Measurements from ENCODE around the gene TMEM233.
"Not testable (repeated sequence)": the region's sequence is repeated elsewhere in the genome, so short reads cannot be mapped to it uniquely, and the experiment has no call there.

TMEM233 gene

DNA sequence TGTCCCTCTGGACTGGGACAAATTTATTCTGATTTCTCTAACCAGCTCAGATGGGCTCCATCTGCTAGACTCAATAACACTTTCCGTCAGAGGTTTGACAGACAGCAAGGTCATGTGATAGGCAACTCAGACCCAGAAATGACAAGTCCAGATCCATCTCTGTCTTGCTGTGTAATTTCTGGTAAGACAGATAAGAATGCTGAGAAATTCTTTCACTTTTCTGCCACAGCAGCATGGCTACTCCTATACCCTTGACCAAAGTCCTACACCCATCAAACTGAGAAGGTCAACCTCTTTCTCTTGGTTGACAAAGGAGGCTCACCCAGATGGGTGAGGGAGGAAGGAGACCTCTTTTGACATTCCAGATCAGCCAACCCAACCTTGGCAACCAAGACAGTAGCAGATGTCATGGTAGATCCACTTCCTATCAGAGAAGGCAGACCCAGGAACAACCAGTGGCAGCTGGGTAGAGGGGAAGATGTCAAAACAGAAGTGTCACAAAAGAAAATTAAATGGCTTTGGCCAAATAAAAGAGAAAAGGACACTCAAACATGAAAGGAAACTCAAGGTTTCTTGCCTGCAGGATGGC, 37.5 kb downstream of the TMEM233 start:
- H3K9ac ChIP-seq (ENCODE audit: insufficient read length): no peak overlapping the region
- no peaks in the 10 kb centered on the region for H3K9me3 ChIP-seq (ENCODE audit: low read depth, low read length)
- no peak for TF ChIP-seq FOXP2 (optimal IDR thresholded peaks at IDR 0.05; ENCODE audit: control extremely low read depth, extremely low read length, insufficient read depth)
- TF ChIP-seq EZH2 (IDR thresholded peaks at IDR 0.05): no peak
- TF ChIP-seq POLR2AphosphoS5 (IDR thresholded peaks at IDR 0.05; ENCODE audit: borderline replicate concordance, low read depth, low read length): no peak
- DNase-seq (ENCODE audit: low read depth, low spot score): no peak
- H3K4me3 ChIP-seq: no peak overlapping the region
- no peaks in the 10 kb centered on the region for H3K36me3 ChIP-seq (ENCODE audit: insufficient read depth, low read length)
- H3K27ac ChIP-seq: no peak overlapping the region

DNA sequence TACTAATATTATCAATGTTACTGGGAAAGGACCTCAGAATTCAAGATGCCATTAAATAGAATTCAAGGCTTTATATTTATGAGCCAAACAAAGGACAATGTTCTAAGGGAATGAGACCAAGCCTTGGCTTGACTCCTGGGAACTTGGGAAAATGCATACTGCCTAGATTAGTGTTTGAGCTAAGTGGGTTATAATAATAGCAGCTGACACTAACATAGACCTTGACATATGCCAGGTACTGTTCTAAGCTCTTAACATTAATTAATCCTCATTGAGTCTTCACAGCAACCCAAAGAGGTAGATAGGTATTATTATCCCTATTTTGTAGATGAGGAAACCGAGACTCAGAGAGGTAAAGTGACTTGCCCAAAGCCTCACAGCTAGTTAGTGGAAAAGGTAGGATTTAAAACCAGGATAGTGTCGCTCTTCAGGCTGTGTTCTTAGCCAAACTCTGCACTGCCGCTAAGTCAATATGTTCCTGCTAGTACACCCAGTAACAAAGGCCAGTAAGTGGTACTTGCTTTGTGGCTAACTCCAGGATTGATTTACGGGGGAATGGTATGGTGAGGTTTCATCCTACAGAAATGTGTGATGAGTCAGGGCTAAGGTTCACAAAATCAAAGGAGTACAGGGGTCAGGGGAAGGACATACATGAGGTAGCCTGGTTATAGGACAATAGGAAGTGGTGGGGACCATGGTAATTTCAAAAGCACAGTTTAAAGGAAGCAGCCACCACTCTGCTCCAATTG, 38.5 kb downstream of the TMEM233 start:
- DNase-seq (ENCODE audit: low read depth, low spot score): no peak
- Histone ChIP-seq H3K4me3 (no peak overlapping the region), H3K27ac (no peak overlapping the region), H3K9ac (ENCODE audit: insufficient read length) (no peak overlapping the region), H3K36me3 (ENCODE audit: insufficient read depth, low read length) (no peaks in the 10 kb centered on the region), H3K9me3 (ENCODE audit: low read depth, low read length) (no peaks in the 10 kb centered on the region)
- no peak for TF ChIP-seq POLR2AphosphoS5 (IDR thresholded peaks at IDR 0.05; ENCODE audit: borderline replicate concordance, low read depth, low read length)
- no peak for TF ChIP-seq FOXP2 (optimal IDR thresholded peaks at IDR 0.05; ENCODE audit: control extremely low read depth, extremely low read length, insufficient read depth)
- no peak for TF ChIP-seq EZH2 (IDR thresholded peaks at IDR 0.05)

DNA sequence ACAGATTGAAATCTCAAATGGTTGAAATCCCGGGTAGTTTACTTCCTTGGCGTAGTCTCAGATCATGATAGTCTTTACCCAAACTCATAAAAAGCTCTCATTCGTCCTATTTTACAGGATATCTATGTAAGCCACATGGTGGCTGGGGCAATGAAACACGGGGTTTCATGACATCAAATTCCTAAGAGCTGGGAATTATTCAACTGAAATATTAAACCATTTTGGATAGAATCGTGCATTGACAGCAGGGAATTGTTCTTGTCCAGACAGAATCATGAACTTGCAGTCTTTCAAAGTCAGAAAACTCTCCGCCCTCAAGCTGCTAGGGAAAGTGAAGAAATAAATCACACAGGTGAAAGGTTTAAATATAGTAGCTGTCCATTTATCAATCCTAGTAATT, 41.2 kb downstream of the TMEM233 start:
- Histone ChIP-seq H3K9ac (ENCODE audit: insufficient read length) (no peak overlapping the region), H3K27ac (no peak overlapping the region)

DNA sequence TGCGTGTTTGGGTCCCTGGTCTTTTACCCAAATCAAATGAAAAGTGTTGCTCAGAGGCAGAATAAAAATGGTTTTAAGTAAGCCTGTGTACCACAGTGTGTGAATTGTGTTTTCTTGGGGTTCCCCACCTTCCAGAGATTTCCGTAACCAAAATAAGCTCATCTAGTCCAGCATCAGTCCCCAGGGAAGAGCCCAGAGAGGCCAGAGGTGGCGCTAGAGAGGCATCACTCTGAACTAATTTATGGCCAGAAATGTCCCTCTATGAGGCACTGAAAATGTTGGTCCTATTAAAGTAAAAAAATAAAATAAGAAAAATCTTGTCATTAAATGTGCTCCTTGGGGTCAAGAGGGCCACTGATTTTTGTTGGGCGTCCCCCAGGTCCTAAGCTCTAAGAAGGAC, 49.4 kb downstream of the TMEM233 start:
- no peak overlapping the region for H3K9ac ChIP-seq (ENCODE audit: insufficient read length)

More for the DNA sequence above, 41.2 kb downstream of the TMEM233 start:
- no peaks in the 10 kb centered on the region for H3K36me3 ChIP-seq (ENCODE audit: insufficient read depth, low read length)
- no peak overlapping the region for H3K4me3 ChIP-seq
- DNase-seq (ENCODE audit: low read depth, low spot score): no peak
- no peak for TF ChIP-seq POLR2AphosphoS5 (IDR thresholded peaks at IDR 0.05; ENCODE audit: borderline replicate concordance, low read depth, low read length)
- TF ChIP-seq EZH2 (IDR thresholded peaks at IDR 0.05): no peak
- no peak for TF ChIP-seq FOXP2 (optimal IDR thresholded peaks at IDR 0.05; ENCODE audit: control extremely low read depth, extremely low read length, insufficient read depth)
- H3K9me3 ChIP-seq (ENCODE audit: low read depth, low read length): no peaks in the 10 kb centered on the region

DNA sequence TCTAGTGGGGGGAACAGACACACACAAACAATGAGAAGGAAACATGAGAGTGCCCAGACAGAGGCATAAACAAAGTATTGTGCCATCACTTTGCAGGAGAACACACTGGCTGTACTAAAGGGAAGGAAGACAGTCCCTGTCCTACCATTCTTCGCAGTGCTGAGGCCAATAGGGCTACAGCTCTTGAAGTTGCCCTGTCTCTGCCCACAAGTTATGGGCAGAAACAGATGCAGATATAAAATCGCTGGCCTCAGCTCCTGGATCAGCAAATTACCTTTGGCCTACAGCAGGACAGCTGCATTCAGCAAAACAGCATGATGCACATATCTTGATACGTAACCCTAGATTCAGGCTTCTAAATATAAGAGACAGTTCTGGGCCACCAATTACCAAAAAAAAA, 51.4 kb downstream of the TMEM233 start:
- H3K27ac ChIP-seq: no peak overlapping the region
- DNase-seq (ENCODE audit: low read depth, low spot score): no peak
- no peak overlapping the region for H3K4me3 ChIP-seq
- TF ChIP-seq POLR2AphosphoS5 (IDR thresholded peaks at IDR 0.05; ENCODE audit: borderline replicate concordance, low read depth, low read length) (no peak), EZH2 (IDR thresholded peaks at IDR 0.05) (no peak), FOXP2 (optimal IDR thresholded peaks at IDR 0.05; ENCODE audit: control extremely low read depth, extremely low read length, insufficient read depth) (no peak)
- no peaks in the 10 kb centered on the region for H3K9me3 ChIP-seq (ENCODE audit: low read depth, low read length)
- no peaks in the 10 kb centered on the region for H3K36me3 ChIP-seq (ENCODE audit: insufficient read depth, low read length)
- H3K9ac ChIP-seq (ENCODE audit: insufficient read length): no peak overlapping the region

More for the DNA sequence above, 49.4 kb downstream of the TMEM233 start:
- no peak for DNase-seq (ENCODE audit: low read depth, low spot score)
- no peak for TF ChIP-seq EZH2 (IDR thresholded peaks at IDR 0.05)
- no peak for TF ChIP-seq POLR2AphosphoS5 (IDR thresholded peaks at IDR 0.05; ENCODE audit: borderline replicate concordance, low read depth, low read length)
- H3K4me3 ChIP-seq: no peak overlapping the region
- no peaks in the 10 kb centered on the region for H3K9me3 ChIP-seq (ENCODE audit: low read depth, low read length)
- no peaks in the 10 kb centered on the region for H3K36me3 ChIP-seq (ENCODE audit: insufficient read depth, low read length)
- H3K27ac ChIP-seq: no peak overlapping the region

DNA sequence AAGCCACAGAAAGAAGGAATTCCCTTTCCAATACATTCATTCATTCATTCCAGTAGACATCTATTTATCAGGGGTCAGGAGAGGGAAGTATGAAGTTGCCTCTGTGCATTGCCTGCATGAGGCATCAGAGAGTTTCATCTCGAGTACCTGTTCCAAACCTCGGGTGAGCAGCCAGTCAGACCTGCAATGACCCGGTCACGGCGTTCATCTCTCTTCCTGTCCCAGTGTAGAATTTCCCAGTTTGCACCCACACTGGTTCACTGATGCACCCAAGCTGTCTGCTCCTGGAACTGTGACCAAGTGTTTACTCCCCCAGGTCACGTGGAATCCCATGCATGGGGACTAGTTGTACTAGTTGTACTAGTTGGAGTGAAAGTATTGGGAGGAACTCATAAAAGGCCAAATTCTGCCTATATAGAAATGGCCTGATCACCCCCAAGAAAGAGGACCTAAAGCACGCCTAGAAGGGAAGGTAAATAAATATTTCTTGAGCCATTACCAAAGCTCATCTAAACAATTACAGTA, 52.0 kb downstream of the TMEM233 start:
- Histone ChIP-seq H3K9me3 (ENCODE audit: low read depth, low read length) (no peaks in the 10 kb centered on the region), H3K4me3 (no peak overlapping the region), H3K36me3 (ENCODE audit: insufficient read depth, low read length) (no peaks in the 10 kb centered on the region), H3K27ac (no peak overlapping the region), H3K9ac (ENCODE audit: insufficient read length) (no peak overlapping the region)
- no peak for DNase-seq (ENCODE audit: low read depth, low spot score)
- TF ChIP-seq FOXP2 (optimal IDR thresholded peaks at IDR 0.05; ENCODE audit: control extremely low read depth, extremely low read length, insufficient read depth) (no peak), POLR2AphosphoS5 (IDR thresholded peaks at IDR 0.05; ENCODE audit: borderline replicate concordance, low read depth, low read length) (no peak), EZH2 (IDR thresholded peaks at IDR 0.05) (no peak)

- Histone ChIP-seq H3K4me3 (no peak overlapping the region), H3K27ac (no peak overlapping the region), H3K9me3 (ENCODE audit: low read depth, low read length) (no peaks in the 10 kb centered on the region), H3K9ac (ENCODE audit: insufficient read length) (peak overlapping the region; percentile 33), H3K36me3 (ENCODE audit: insufficient read depth, low read length) (no peaks in the 10 kb centered on the region)
- no peak for TF ChIP-seq POLR2AphosphoS5 (IDR thresholded peaks at IDR 0.05; ENCODE audit: borderline replicate concordance, low read depth, low read length)
- no peak for TF ChIP-seq EZH2 (IDR thresholded peaks at IDR 0.05)
- no peak for TF ChIP-seq FOXP2 (optimal IDR thresholded peaks at IDR 0.05; ENCODE audit: control extremely low read depth, extremely low read length, insufficient read depth)
- no peak for DNase-seq (ENCODE audit: low read depth, low spot score)
These were observed 55.7 kb downstream of the TMEM233 start for GRCh38 chr12:119649202-119649808.

GRCh38 chr12:119652665-119653064, 59.1 kb downstream of the TMEM233 start:
- no peak overlapping the region for H3K27ac ChIP-seq
- H3K36me3 ChIP-seq (ENCODE audit: insufficient read depth, low read length): no peaks in the 10 kb centered on the region
- H3K9me3 ChIP-seq (ENCODE audit: low read depth, low read length): no peaks in the 10 kb centered on the region
- no peak overlapping the region for H3K4me3 ChIP-seq
- no peak overlapping the region for H3K9ac ChIP-seq (ENCODE audit: insufficient read length)
- TF ChIP-seq POLR2AphosphoS5 (IDR thresholded peaks at IDR 0.05; ENCODE audit: borderline replicate concordance, low read depth, low read length) (no peak), EZH2 (IDR thresholded peaks at IDR 0.05) (no peak), FOXP2 (optimal IDR thresholded peaks at IDR 0.05; ENCODE audit: control extremely low read depth, extremely low read length, insufficient read depth) (no peak)
- DNase-seq (ENCODE audit: low read depth, low spot score): no peak

- H3K36me3 ChIP-seq (ENCODE audit: insufficient read depth, low read length); H3K4me3 ChIP-seq; H3K9me3 ChIP-seq (ENCODE audit: low read depth, low read length); DNase-seq (ENCODE audit: low read depth, low spot score); H3K9ac ChIP-seq (ENCODE audit: insufficient read length); H3K27ac ChIP-seq: not testable (repeated sequence)
These were observed 63.4 kb downstream of the TMEM233 start for GRCh38 chr12:119657001-119657400.

DNA sequence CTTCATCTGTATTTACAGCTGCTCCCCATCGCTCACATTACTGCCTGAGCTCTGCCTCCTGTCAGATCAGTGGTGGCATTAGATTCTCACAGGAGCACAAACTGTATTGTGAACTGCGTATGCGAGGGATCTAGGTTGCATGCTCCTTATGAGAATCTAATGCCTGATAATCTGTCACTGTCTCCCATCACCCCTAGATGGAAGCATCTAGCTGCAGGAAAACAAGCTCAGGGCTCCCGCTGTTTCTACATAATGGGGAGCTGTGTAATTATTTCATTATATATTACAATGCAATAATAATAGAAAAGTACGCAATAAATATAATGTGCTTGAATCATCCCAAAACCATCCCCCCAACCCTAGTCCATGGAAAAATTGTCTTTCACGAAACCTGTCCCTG, 64.6 kb downstream of the TMEM233 start:
- not testable (repeated sequence) for H3K27ac ChIP-seq; H3K4me3 ChIP-seq; H3K9ac ChIP-seq (ENCODE audit: insufficient read length); DNase-seq (ENCODE audit: low read depth, low spot score); H3K9me3 ChIP-seq (ENCODE audit: low read depth, low read length); H3K36me3 ChIP-seq (ENCODE audit: insufficient read depth, low read length)

Measured in SK-N-MC (cell line).